ENCODE measurements around the gene VSNL1.
"Not testable (repeated sequence)": the region's sequence is repeated elsewhere in the genome, so short reads cannot be mapped to it uniquely, and the experiment has no call there.

VSNL1 gene

GRCh38 chr2:17543131-17543660 is 2.7 kb downstream of the VSNL1 start:
- DNase-seq = no peak

GRCh38 chr2:17543848-17544247 is 3.4 kb downstream of the VSNL1 start:
- DNase-seq = no peak

GRCh38 chr2:17544256-17544655 is 3.8 kb downstream of the VSNL1 start:
- DNase-seq = no peak

GRCh38 chr2:17545680-17546613 is 5.5 kb downstream of the VSNL1 start:
- no peak for DNase-seq

- no peak for DNase-seq
Observed at GRCh38 chr2:17547237-17547636, 6.7 kb downstream of the VSNL1 start.

GRCh38 chr2:17547737-17548136 is 7.2 kb downstream of the VSNL1 start:
- DNase-seq = no peak

GRCh38 chr2:17550907-17551306 is 10.4 kb downstream of the VSNL1 start:
- no peak for DNase-seq

- no peak for DNase-seq
Observed at GRCh38 chr2:17555150-17555549, 14.7 kb downstream of the VSNL1 start.

- no peak for DNase-seq
Observed at GRCh38 chr2:17557596-17557995, 17.1 kb downstream of the VSNL1 start.

GRCh38 chr2:17558053-17558452 is 17.6 kb downstream of the VSNL1 start:
- DNase-seq = no peak

- DNase-seq = no peak
Observed at GRCh38 chr2:17558878-17559277, 18.4 kb downstream of the VSNL1 start.

GRCh38 chr2:17565726-17566125 is 25.2 kb downstream of the VSNL1 start:
- DNase-seq = not testable (repeated sequence)

- DNase-seq = no peak
Observed at GRCh38 chr2:17571681-17572080, 31.2 kb downstream of the VSNL1 start.

- no peak for DNase-seq
Observed at GRCh38 chr2:17573085-17573803, 32.7 kb downstream of the VSNL1 start.

- no peak for DNase-seq
Observed at GRCh38 chr2:17573804-17574175, 33.3 kb downstream of the VSNL1 start.

GRCh38 chr2:17574406-17575073 is 34.0 kb downstream of the VSNL1 start:
- DNase-seq = no peak

- no peak for DNase-seq
Observed at GRCh38 chr2:17576802-17577201, 36.3 kb downstream of the VSNL1 start.

- no peak for DNase-seq
Observed at GRCh38 chr2:17578466-17578928, 38.0 kb downstream of the VSNL1 start.

- no peak for DNase-seq
Observed at GRCh38 chr2:17579605-17580318, 39.3 kb downstream of the VSNL1 start.

GRCh38 chr2:17580319-17580715 is 39.8 kb downstream of the VSNL1 start:
- no peak for DNase-seq

- DNase-seq = no peak
Observed at GRCh38 chr2:17581831-17582230, 41.3 kb downstream of the VSNL1 start.

- DNase-seq = no peak
Observed at GRCh38 chr2:17583166-17583565, 42.7 kb downstream of the VSNL1 start.

All from central memory CD4-positive, alpha-beta T cell (primary cell).